ENCODE data around the gene BTBD3. TPM values are rescaled to one million over a fixed set of nuclear protein-coding genes. Genes with fewer than 3 reads are reported as not detected.

The BTBD3 gene
- total RNA-seq = 1 to 10 TPM; 4.6 to 9.4 TPM

DNA sequence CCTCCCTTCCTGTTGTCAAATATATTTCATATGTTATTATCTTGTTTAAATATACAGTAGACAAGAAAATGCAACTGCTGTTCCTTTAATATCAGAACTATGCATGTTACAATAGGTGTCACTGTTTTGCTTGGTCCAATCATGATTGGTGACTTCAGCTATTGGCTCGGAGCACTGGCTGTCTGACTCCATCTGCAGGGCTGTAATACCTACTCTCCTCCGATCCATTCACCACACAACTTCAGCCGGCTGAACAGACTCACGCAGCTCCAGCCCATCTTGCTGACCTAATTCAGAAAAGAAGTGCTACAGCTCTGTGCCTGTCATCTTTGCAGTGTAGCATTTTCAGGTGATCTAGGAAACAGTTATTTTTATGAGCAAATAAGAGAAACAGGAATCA, at the start of gene BTBD3:
Gene BTBD3 (plus strand): TSS at position 231 of the 400 bp plus-strand sequence. CDS start 383 bp downstream, outside the sequence.
- H3K27me3 Mint-ChIP-seq (ENCODE audit: low read depth) = no peaks in the 10 kb centered on the region
- H3K36me3 Mint-ChIP-seq (ENCODE audit: insufficient read depth in 2 of 2) = peaks cover 0 to 1% of the 10 kb centered on the region in 2 donors
- no peaks in the 10 kb centered on the region for H3K9me3 Mint-ChIP-seq
- ATAC-seq (replicated peaks in 1 of 2) (peak in 1 of 2 donors; percentile 50), DNase-seq (no peak)
- no peak within 1 kb of the TSS for H3K4me3 Mint-ChIP-seq
- H3K27ac Mint-ChIP-seq = no peak within 1 kb of the TSS
- H3K4me1 Mint-ChIP-seq (ENCODE audit: low read depth) = no peaks in the 10 kb centered on the region

GRCh38 chr20:11869641-11870040, 48.1 kb upstream of the BTBD3 start:
- ATAC-seq (replicated peaks in 1 of 2) (no peak), DNase-seq (no peak)
- Mint-ChIP-seq H3K9me3 (peaks cover 2 to 12% of the 10 kb centered on the region in 2 donors), H3K27ac (no peak overlapping the region), H3K4me1 (ENCODE audit: low read depth) (no peaks in the 10 kb centered on the region), H3K36me3 (ENCODE audit: insufficient read depth in 2 of 2) (no peaks in the 10 kb centered on the region), H3K4me3 (no peak overlapping the region), H3K27me3 (ENCODE audit: low read depth) (peaks cover 7% of the 10 kb centered on the region)

DNA sequence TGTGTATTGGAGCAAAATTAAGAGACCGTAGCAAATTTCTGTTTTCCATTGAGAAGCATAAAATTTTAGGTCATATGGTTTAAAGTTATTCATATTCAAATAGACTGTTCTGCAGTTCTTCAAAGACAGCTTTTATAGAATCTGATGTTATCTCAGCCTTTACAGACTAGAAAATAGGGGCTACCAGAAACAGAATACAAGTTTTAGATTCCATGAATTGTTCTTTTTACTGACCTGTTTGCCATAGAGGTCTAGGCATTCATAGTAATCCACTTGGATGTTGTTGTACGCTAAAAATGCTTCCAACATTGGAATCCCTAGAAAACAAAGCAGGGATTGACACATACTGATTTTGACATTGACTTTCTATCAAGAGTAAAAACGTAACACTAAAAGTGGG, 47.3 kb upstream of the BTBD3 start:
- H3K9me3 Mint-ChIP-seq = peaks cover 2 to 12% of the 10 kb centered on the region in 2 donors
- H3K4me3 Mint-ChIP-seq = no peak overlapping the region
- no peak for DNase-seq
- no peak overlapping the region for H3K27ac Mint-ChIP-seq
- peaks cover 7% of the 10 kb centered on the region for H3K27me3 Mint-ChIP-seq (ENCODE audit: low read depth)
- no peaks in the 10 kb centered on the region for H3K4me1 Mint-ChIP-seq (ENCODE audit: low read depth)
- no peaks in the 10 kb centered on the region for H3K36me3 Mint-ChIP-seq (ENCODE audit: insufficient read depth in 2 of 2)
- ATAC-seq (replicated peaks in 1 of 2) = no peak

GRCh38 chr20:11876555-11876954, 41.1 kb upstream of the BTBD3 start:
- no peaks in the 10 kb centered on the region for H3K4me1 Mint-ChIP-seq (ENCODE audit: low read depth)
- no peak for ATAC-seq (replicated peaks in 1 of 2)
- no peak for DNase-seq
- H3K27me3 Mint-ChIP-seq (ENCODE audit: low read depth) = peaks cover 18% of the 10 kb centered on the region
- peaks cover 3 to 8% of the 10 kb centered on the region in 2 donors for H3K9me3 Mint-ChIP-seq
- H3K27ac Mint-ChIP-seq = no peak overlapping the region
- H3K36me3 Mint-ChIP-seq (ENCODE audit: insufficient read depth in 2 of 2) = peaks cover 0 to 3% of the 10 kb centered on the region in 2 donors
- H3K4me3 Mint-ChIP-seq = no peak overlapping the region

DNA sequence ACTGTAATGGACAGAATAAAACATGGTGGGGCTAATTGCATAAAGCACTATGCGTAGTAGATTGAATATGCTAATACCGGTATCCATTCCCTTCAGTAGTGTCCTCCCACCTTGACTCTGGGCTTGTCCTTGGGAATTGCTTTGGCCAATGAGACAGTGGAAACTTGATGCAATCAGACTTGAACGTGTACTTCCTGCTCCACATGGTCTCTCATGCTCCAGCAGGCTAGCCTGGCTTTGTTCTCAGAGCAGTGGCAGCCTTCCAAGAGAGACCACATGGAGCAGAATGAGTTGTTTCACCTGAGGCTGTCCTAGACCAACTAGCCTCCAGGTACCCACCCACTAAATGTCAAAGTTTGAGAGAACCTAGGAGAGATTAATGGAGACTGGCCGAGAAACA, 37.0 kb upstream of the BTBD3 start:
- Mint-ChIP-seq H3K4me1 (ENCODE audit: low read depth) (no peaks in the 10 kb centered on the region), H3K36me3 (ENCODE audit: insufficient read depth in 2 of 2) (peaks cover 0 to 3% of the 10 kb centered on the region in 2 donors), H3K9me3 (peaks cover 2 to 3% of the 10 kb centered on the region in 2 donors), H3K27ac (no peak overlapping the region), H3K27me3 (ENCODE audit: low read depth) (peaks cover 11% of the 10 kb centered on the region), H3K4me3 (no peak overlapping the region)
- DNase-seq = no peak
- ATAC-seq (replicated peaks in 1 of 2) = no peak

DNA sequence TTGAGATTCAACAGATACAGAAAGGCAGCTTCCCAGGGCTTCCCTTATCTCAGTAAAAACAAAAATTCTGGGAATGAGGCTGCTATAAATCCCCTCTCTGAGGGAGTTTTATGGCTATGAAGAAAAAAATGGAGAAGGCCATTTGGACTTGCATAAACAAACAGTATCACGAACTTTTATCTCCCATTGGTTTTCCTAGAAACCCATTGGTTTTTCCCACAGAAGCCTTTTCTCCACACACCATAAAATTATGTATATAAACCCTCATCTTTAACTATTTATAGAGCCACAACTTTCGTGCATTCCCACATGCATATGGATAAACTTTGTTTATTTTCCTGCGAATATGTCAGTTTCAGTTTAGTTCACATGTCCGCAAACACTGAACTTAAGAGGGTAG, 36.2 kb upstream of the BTBD3 start:
- Mint-ChIP-seq H3K4me1 (ENCODE audit: low read depth) (no peaks in the 10 kb centered on the region), H3K27me3 (ENCODE audit: low read depth) (peaks cover 11% of the 10 kb centered on the region), H3K4me3 (no peak overlapping the region), H3K9me3 (peaks cover 0 to 3% of the 10 kb centered on the region in 2 donors), H3K27ac (no peak overlapping the region), H3K36me3 (ENCODE audit: insufficient read depth in 2 of 2) (peaks cover 0 to 3% of the 10 kb centered on the region in 2 donors)
- no peak for DNase-seq
- ATAC-seq (replicated peaks in 1 of 2) = no peak

GRCh38 chr20:11882651-11883050, 35.0 kb upstream of the BTBD3 start:
- Mint-ChIP-seq H3K9me3 (no peaks in the 10 kb centered on the region), H3K4me1 (ENCODE audit: low read depth) (no peaks in the 10 kb centered on the region), H3K36me3 (ENCODE audit: insufficient read depth in 2 of 2) (no peaks in the 10 kb centered on the region), H3K27me3 (ENCODE audit: low read depth) (peaks cover 11% of the 10 kb centered on the region), H3K27ac (no peak overlapping the region), H3K4me3 (no peak overlapping the region)
- DNase-seq (no peak), ATAC-seq (replicated peaks in 1 of 2) (no peak)

GRCh38 chr20:11888648-11889047, 29.0 kb upstream of the BTBD3 start:
- peaks cover 0 to 3% of the 10 kb centered on the region in 2 donors for H3K36me3 Mint-ChIP-seq (ENCODE audit: insufficient read depth in 2 of 2)
- H3K4me1 Mint-ChIP-seq (ENCODE audit: low read depth) = peaks cover 24% of the 10 kb centered on the region
- H3K27me3 Mint-ChIP-seq (ENCODE audit: low read depth) = peaks cover 16% of the 10 kb centered on the region
- no peak overlapping the region for H3K27ac Mint-ChIP-seq
- H3K4me3 Mint-ChIP-seq = no peak overlapping the region
- peaks cover 0 to 1% of the 10 kb centered on the region in 2 donors for H3K9me3 Mint-ChIP-seq
- ATAC-seq (replicated peaks in 1 of 2) (no peak), DNase-seq (no peak)

GRCh38 chr20:11890331-11891076, 27.2 kb upstream of the BTBD3 start:
- H3K36me3 Mint-ChIP-seq (ENCODE audit: insufficient read depth in 2 of 2) = peaks cover 0 to 3% of the 10 kb centered on the region in 2 donors
- H3K27me3 Mint-ChIP-seq (ENCODE audit: low read depth) = peaks cover 16% of the 10 kb centered on the region
- DNase-seq (peak; percentile 51 to 73), ATAC-seq (replicated peaks in 1 of 2) (peak; percentile 78 to 84)
- H3K27ac Mint-ChIP-seq = no peak overlapping the region
- peak overlapping the region; percentile 58 to 73 for H3K4me3 Mint-ChIP-seq
- H3K9me3 Mint-ChIP-seq = peaks cover 0 to 3% of the 10 kb centered on the region in 2 donors
- peaks cover 24% of the 10 kb centered on the region for H3K4me1 Mint-ChIP-seq (ENCODE audit: low read depth)

DNA sequence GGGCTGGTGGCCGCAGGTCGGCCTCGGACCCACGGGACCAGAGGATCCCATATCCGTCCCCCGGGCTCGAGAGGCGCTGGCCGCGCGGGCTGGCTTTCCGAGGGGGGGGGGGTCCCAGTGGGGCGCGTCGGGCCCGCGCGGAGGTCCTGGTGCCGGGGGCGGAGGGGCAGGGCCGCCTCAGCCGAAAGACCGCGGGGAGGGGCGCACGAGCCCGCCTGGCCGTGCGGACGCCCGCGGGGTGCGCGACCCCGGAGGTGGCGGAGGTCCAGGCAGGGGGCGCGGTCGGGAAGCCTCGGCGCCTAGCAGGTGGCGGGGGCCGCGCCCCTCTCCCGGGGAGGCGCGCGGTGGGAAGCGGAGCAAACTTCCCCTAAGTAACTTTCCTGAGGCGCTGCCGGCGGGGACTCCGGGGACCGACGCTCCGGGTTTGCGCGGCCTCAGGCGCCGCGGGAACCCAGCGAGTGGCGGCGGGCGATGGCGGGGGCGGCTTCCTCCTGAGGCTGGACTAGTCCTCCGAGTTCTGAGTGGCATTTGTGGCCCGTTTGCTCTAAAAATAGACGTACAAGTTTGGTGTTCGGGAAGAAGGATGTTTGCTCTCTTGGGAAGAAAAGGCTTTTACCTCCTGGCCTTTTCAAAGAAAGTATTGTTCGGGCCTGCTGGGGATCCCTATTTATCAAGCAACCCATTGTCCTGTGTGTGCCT, 26.5 kb upstream of the BTBD3 start:
- Mint-ChIP-seq H3K27me3 (ENCODE audit: low read depth) (peaks cover 16% of the 10 kb centered on the region), H3K27ac (no peak overlapping the region), H3K4me3 (peak overlapping the region; percentile 81 to 86), H3K4me1 (ENCODE audit: low read depth) (peaks cover 24% of the 10 kb centered on the region), H3K36me3 (ENCODE audit: insufficient read depth in 2 of 2) (peaks cover 0 to 3% of the 10 kb centered on the region in 2 donors), H3K9me3 (peaks cover 0 to 3% of the 10 kb centered on the region in 2 donors)
- ATAC-seq (replicated peaks in 1 of 2) (peak; percentile 44 to 58), DNase-seq (peak; percentile 21 to 53)

- ATAC-seq (replicated peaks in 1 of 2) (peak; percentile 58 to 62), DNase-seq (peak; percentile 35 to 70)
- peaks cover 16% of the 10 kb centered on the region for H3K27me3 Mint-ChIP-seq (ENCODE audit: low read depth)
- H3K4me3 Mint-ChIP-seq = peak overlapping the region; percentile 81 to 86
- H3K9me3 Mint-ChIP-seq = peaks cover 0 to 3% of the 10 kb centered on the region in 2 donors
- peaks cover 24% of the 10 kb centered on the region for H3K4me1 Mint-ChIP-seq (ENCODE audit: low read depth)
- peaks cover 0 to 3% of the 10 kb centered on the region in 2 donors for H3K36me3 Mint-ChIP-seq (ENCODE audit: insufficient read depth in 2 of 2)
- H3K27ac Mint-ChIP-seq = peak overlapping the region; percentile 24
Observed at GRCh38 chr20:11891776-11892545, 25.7 kb upstream of the BTBD3 start.

DNA sequence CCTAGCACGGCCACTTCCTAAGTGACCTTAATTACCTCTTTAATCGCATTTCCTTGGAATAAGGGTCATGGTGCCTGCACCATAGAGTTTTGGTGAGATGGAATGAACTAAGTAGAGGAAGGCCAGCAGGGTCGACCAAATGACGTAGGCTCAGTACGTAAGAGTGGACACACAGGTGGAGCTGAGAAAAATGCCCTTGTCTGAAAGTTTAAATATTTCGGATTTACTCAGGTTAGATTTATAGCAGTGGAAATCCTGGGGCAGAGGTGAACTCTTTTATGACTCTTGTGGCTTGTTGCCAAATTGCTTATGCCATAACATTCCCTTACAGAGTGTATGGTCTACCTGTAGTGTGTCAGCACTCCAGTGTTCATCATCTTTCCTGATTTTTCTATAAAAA, 23.6 kb upstream of the BTBD3 start:
- Mint-ChIP-seq H3K9me3 (peaks cover 0 to 6% of the 10 kb centered on the region in 2 donors), H3K27ac (no peak overlapping the region), H3K27me3 (ENCODE audit: low read depth) (peaks cover 11% of the 10 kb centered on the region), H3K36me3 (ENCODE audit: insufficient read depth in 2 of 2) (peaks cover 0 to 5% of the 10 kb centered on the region in 2 donors), H3K4me3 (no peak overlapping the region), H3K4me1 (ENCODE audit: low read depth) (peaks cover 24% of the 10 kb centered on the region)
- ATAC-seq (replicated peaks in 1 of 2) (no peak), DNase-seq (no peak)
